ENCODE results near the gene LLGL1. TPM values are rescaled to one million over a fixed set of nuclear protein-coding genes. Genes with fewer than 3 reads are reported as not detected.

Gene LLGL1
- total RNA-seq, 2 donors from 2014 or later = 19.5 to 22.3 TPM

- no peaks in the 10 kb centered on the region for H3K27me3 Mint-ChIP-seq
- no peaks in the 10 kb centered on the region for H3K4me1 Mint-ChIP-seq
- no peaks in the 10 kb centered on the region for H3K9me3 Mint-ChIP-seq
- H3K4me3 Mint-ChIP-seq = no peak overlapping the region
- no peak for ATAC-seq (replicated peaks)
- H3K27ac Mint-ChIP-seq = no peak overlapping the region
- H3K36me3 Mint-ChIP-seq (ENCODE audit: low read depth) = peaks cover 86% of the 10 kb centered on the region
Observed at GRCh38 chr17:18278867-18279266, 53.4 kb downstream of the LLGL1 start.

GRCh38 chr17:18280249-18280648 is 54.8 kb downstream of the LLGL1 start:
- Mint-ChIP-seq H3K27ac (no peak overlapping the region), H3K4me1 (no peaks in the 10 kb centered on the region), H3K27me3 (no peaks in the 10 kb centered on the region), H3K4me3 (no peak overlapping the region), H3K36me3 (ENCODE audit: low read depth) (peaks cover 91% of the 10 kb centered on the region), H3K9me3 (no peaks in the 10 kb centered on the region)
- no peak for ATAC-seq (replicated peaks)

GRCh38 chr17:18280766-18281371 is 55.4 kb downstream of the LLGL1 start:
- Mint-ChIP-seq H3K4me1 (no peaks in the 10 kb centered on the region), H3K4me3 (no peak overlapping the region), H3K27me3 (no peaks in the 10 kb centered on the region), H3K36me3 (ENCODE audit: low read depth) (peaks cover 91% of the 10 kb centered on the region), H3K27ac (no peak overlapping the region), H3K9me3 (no peaks in the 10 kb centered on the region)
- no peak for ATAC-seq (replicated peaks)

GRCh38 chr17:18281788-18282187 is 56.4 kb downstream of the LLGL1 start:
- Mint-ChIP-seq H3K4me1 (no peaks in the 10 kb centered on the region), H3K36me3 (ENCODE audit: low read depth) (peaks cover 91% of the 10 kb centered on the region), H3K4me3 (no peak overlapping the region), H3K27me3 (no peaks in the 10 kb centered on the region), H3K9me3 (no peaks in the 10 kb centered on the region), H3K27ac (no peak overlapping the region)
- ATAC-seq (replicated peaks) = no peak

- no peaks in the 10 kb centered on the region for H3K4me1 Mint-ChIP-seq
- no peaks in the 10 kb centered on the region for H3K9me3 Mint-ChIP-seq
- no peak for ATAC-seq (replicated peaks)
- H3K27me3 Mint-ChIP-seq = no peaks in the 10 kb centered on the region
- H3K27ac Mint-ChIP-seq = no peak overlapping the region
- H3K4me3 Mint-ChIP-seq = no peak overlapping the region
- H3K36me3 Mint-ChIP-seq (ENCODE audit: low read depth) = peaks cover 98% of the 10 kb centered on the region
Observed at GRCh38 chr17:18285296-18285695, 59.9 kb downstream of the LLGL1 start.

- ATAC-seq (replicated peaks) = no peak
- peaks cover 98% of the 10 kb centered on the region for H3K36me3 Mint-ChIP-seq (ENCODE audit: low read depth)
- H3K27me3 Mint-ChIP-seq = no peaks in the 10 kb centered on the region
- H3K9me3 Mint-ChIP-seq = no peaks in the 10 kb centered on the region
- H3K27ac Mint-ChIP-seq = no peak overlapping the region
- no peak overlapping the region for H3K4me3 Mint-ChIP-seq
- H3K4me1 Mint-ChIP-seq = no peaks in the 10 kb centered on the region
Observed at GRCh38 chr17:18291718-18292540, 66.5 kb downstream of the LLGL1 start.

Other genes starting within 250 kb of the LLGL1 start
- gene ATPAF2, start 186.5 kb upstream of the LLGL1 start, total RNA-seq = 10 to 100 TPM; 30.8 to 33.5 TPM
- gene GID4, start 186.2 kb upstream of the LLGL1 start, total RNA-seq = 1 to 10 TPM; 6.4 to 7.2 TPM
- gene DRG2, start 137.7 kb upstream of the LLGL1 start, total RNA-seq = 10 to 100 TPM; 33.8 to 64.7 TPM
- 1 to 10 TPM; 1.0 to 6.0 TPM for gene MYO15A, start 116.9 kb upstream of the LLGL1 start, total RNA-seq
- 100 to 1,000 TPM; 161 to 255 TPM for gene ALKBH5, start 41.8 kb upstream of the LLGL1 start, total RNA-seq
- gene FLII, start 33.1 kb downstream of the LLGL1 start, total RNA-seq = 100 to 1,000 TPM; 247 to 307 TPM
- gene MIEF2, start 35.0 kb downstream of the LLGL1 start, total RNA-seq = 10 to 100 TPM in 1 of 2 donors, 1 to 10 TPM in 1; 5.0 to 15.2 TPM
- gene TOP3A, start 89.4 kb downstream of the LLGL1 start, total RNA-seq = 10 to 100 TPM; 69.7 to 81.6 TPM
- 10 to 100 TPM; 21.7 to 25.5 TPM for gene SMCR8, start 89.7 kb downstream of the LLGL1 start, total RNA-seq
- 10 to 100 TPM; 47.0 to 85.6 TPM for gene SHMT1, start 137.9 kb downstream of the LLGL1 start, total RNA-seq
- gene EVPLL, start 152.1 kb downstream of the LLGL1 start, total RNA-seq = not detected

Data from activated T-helper 17 cell treated with anti-CD3 and anti-CD28 coated beads, Interleukin-2, amount 50 U/mL, for 72 hours (primary cell).